ENCODE measurements around the gene DMRTA1. TPM values are rescaled to one million over a fixed set of nuclear protein-coding genes. Genes with fewer than 3 reads are reported as not detected.

DMRTA1 gene
- total RNA-seq, 6 experiments from 2014 or later, result 2.7 to 9.3 (median 7.7) TPM

- intact Hi-C loops (cut with DNase I), result loop anchor here (5.0 to 10.0 kb wide), 2 partner anchors 145 to 148 kb away; no protein-coding TSS in a partner anchor
- Histone ChIP-seq H3K27me3 (no peaks in the 10 kb centered on the region), H3K9me3 (no peaks in the 10 kb centered on the region), H3K4me1 (peaks cover 0 to 40% (median 10%) of the 10 kb centered on the region in 4 donors), H3K36me3 (peaks cover 0 to 4% (median 0%) of the 10 kb centered on the region in 4 donors), H3K4me3 (no peak overlapping the region), H3K27ac (no peak overlapping the region)
- ATAC-seq (peak; percentile 44 to 62 (median 50)), DNase-seq (peak; percentile 35 to 54 (median 48))
- WGBS (ENCODE audit: insufficient coverage, low coverage, low lambda C conversion rate, missing lambda C conversion rate), result 7% methylated on average over 4 of the region's 4 CpGs
- TF ChIP-seq CTCF (IDR thresholded peaks at IDR 0.05) (peak; percentile 83 to 93 (median 88)), POLR2A (IDR thresholded peaks at IDR 0.05) (no peak)
These were observed 5.9 kb downstream of the DMRTA1 start for GRCh38 chr9:22452415-22453010.

GRCh38 chr9:22454016-22454415 is 7.4 kb downstream of the DMRTA1 start:
- ATAC-seq, result peak in 1 of 4 donors; percentile 41
- TF ChIP-seq CTCF (IDR thresholded peaks at IDR 0.05) (no peak), POLR2A (IDR thresholded peaks at IDR 0.05) (no peak)
- Histone ChIP-seq H3K4me3 (no peak overlapping the region), H3K4me1 (peaks cover 0 to 40% (median 10%) of the 10 kb centered on the region in 4 donors), H3K9me3 (no peaks in the 10 kb centered on the region), H3K36me3 (peaks cover 0 to 4% (median 0%) of the 10 kb centered on the region in 4 donors), H3K27me3 (no peaks in the 10 kb centered on the region), H3K27ac (no peak overlapping the region)
- no peak for DNase-seq
- WGBS (ENCODE audit: insufficient coverage, low coverage, low lambda C conversion rate, missing lambda C conversion rate), result 72% methylated on average over 1 of the region's 1 CpG
- intact Hi-C loops (cut with DNase I), result loop anchor here (5.0 to 10.0 kb wide), 2 partner anchors 147 to 149 kb away; no protein-coding TSS in a partner anchor

- intact Hi-C loops (cut with DNase I), result loop anchor here in 1 of 2 donors (10.0 kb wide), 1 partner anchor 150 kb away; no protein-coding TSS in a partner anchor
- TF ChIP-seq POLR2A (IDR thresholded peaks at IDR 0.05) (no peak), CTCF (IDR thresholded peaks at IDR 0.05) (no peak)
- peaks cover 0 to 4% (median 0%) of the 10 kb centered on the region in 4 donors for H3K36me3 ChIP-seq
- no peaks in the 10 kb centered on the region for H3K9me3 ChIP-seq
- ATAC-seq (no peak), DNase-seq (no peak)
- peaks cover 0 to 40% (median 10%) of the 10 kb centered on the region in 4 donors for H3K4me1 ChIP-seq
- H3K27me3 ChIP-seq, result no peaks in the 10 kb centered on the region
- H3K27ac ChIP-seq, result no peak overlapping the region
- H3K4me3 ChIP-seq, result no peak overlapping the region
- 45% methylated on average over 4 of the region's 4 CpGs for WGBS (ENCODE audit: insufficient coverage, low coverage, low lambda C conversion rate, missing lambda C conversion rate)
These were observed 8.6 kb downstream of the DMRTA1 start for GRCh38 chr9:22455181-22455580.

GRCh38 chr9:22457448-22457847 is 10.8 kb downstream of the DMRTA1 start:
- Histone ChIP-seq H3K9me3 (no peaks in the 10 kb centered on the region), H3K27ac (no peak overlapping the region), H3K36me3 (peaks cover 0 to 4% (median 0%) of the 10 kb centered on the region in 4 donors), H3K27me3 (no peaks in the 10 kb centered on the region), H3K4me3 (no peak overlapping the region), H3K4me1 (peaks cover 0 to 20% (median 3%) of the 10 kb centered on the region in 4 donors)
- intact Hi-C loops (cut with DNase I), result loop anchor here in 1 of 2 donors (10.0 kb wide), 1 partner anchor 153 kb away; no protein-coding TSS in a partner anchor
- no CpG with 5 or more reads among the region's 1 CpG for WGBS (ENCODE audit: insufficient coverage, low coverage, low lambda C conversion rate, missing lambda C conversion rate)
- DNase-seq (no peak), ATAC-seq (peak in 3 of 4 donors; percentile 46 to 70 (median 51))
- TF ChIP-seq POLR2A (IDR thresholded peaks at IDR 0.05) (no peak), CTCF (IDR thresholded peaks at IDR 0.05) (peak in 1 of 4 donors; percentile 22)
